Measurements from ENCODE around the gene ADIRF.

DNA sequence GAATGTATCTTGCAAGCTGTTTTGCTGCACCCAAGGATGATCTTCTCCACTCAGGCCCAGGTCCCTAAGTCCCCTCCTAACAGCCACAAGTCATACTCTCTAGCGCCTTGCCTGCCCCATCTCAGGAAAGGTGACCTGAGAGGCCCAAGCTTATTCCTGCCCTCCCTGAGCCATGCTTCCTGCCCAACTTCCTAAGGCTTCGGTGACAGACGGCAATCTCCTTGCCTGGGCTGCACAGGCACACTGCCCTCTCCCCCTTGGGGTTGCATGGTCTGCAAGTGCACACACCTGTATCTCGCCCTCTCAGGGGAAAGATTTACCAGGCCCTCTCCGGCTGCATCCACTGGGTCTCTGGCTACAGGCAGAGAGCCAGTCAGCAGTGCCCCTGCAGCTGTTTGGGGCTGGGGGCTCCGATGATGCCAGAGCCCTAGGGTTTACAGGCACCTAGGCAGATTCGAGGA is 771 bp upstream of the ADIRF start:
- TF ChIP-seq CTCF (conservative IDR thresholded peaks at IDR 0.05; ENCODE audit: low read depth, low read length) (no peak), EZH2 (IDR thresholded peaks at IDR 0.05; ENCODE audit: borderline replicate concordance, low read depth, low read length, poor library complexity, severe bottlenecking) (no peak)

Data from A673 (cell line).